Fibroblast of peridontal ligament (primary cell): ENCODE data around the gene NCOA7.
"Not testable (repeated sequence)": the region's sequence is repeated elsewhere in the genome, so short reads cannot be mapped to it uniquely, and the experiment has no call there.

ENCODE experiments used
- DNase-seq: peaks from one replicate; pipeline ENCODE4 v3.0.0-alpha.2; 2010; ENCODE audit errors: extremely low read depth

NCOA7 gene

DNA sequence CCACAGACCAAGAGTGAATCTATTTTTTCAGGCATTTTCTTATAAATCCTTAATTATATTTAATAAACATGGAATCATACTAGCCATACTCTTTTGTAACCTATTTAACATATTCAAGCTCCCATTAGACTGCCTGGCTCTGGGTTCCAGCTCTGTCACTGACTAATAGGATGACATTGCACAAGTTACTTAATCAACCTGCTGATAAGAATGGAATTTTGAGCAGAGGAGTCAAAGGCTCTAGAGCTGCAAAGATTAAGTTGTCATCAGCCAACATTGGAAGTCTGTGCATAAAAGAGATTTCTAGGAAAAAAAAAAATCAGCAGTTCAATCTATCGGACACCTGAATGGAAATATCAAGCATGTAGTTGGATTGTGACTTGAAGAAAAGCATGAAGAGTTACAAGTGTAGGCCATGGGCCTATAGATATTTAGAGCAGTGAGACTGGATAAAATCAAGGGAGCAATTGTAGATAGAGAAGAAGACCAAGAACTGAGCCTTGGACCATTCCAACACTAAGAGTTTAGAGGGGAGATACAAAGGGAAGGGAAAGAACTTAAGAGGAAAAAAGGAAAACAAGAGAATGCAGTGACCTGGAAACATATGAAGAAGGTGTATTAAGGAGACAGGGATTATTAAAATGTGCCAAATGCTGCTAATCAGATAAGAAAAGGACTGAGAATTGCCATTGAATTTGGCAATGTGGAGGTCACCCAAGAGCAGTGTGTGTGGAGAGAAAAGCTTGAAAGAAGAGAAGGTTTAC lies 154.8 kb downstream of the NCOA7 start:
- no peak for DNase-seq

GRCh38 chr6:125947615-125948014 lies 156.9 kb downstream of the NCOA7 start:
- DNase-seq = peak; percentile 66

GRCh38 chr6:125948455-125948854 lies 157.7 kb downstream of the NCOA7 start:
- DNase-seq = no peak

DNA sequence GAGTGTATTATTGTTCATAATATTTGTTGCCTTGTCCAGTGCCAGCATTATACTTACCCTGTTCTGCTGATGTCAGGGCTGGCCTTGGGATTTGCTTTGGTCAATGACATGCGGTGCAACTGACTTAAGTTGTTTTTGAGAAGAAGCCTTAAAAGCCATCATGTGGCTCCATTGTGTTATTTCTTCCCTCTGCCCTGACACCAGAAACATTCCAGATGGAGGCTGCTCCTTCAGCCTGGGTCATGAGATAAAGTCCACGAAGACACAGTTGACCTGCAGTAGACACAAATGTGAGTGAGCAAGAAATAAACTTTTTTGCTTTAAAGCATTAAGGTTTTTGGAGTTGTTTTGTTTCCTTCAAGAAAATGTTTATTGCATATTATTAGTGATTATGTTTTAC lies 158.3 kb downstream of the NCOA7 start:
- no peak for DNase-seq

DNA sequence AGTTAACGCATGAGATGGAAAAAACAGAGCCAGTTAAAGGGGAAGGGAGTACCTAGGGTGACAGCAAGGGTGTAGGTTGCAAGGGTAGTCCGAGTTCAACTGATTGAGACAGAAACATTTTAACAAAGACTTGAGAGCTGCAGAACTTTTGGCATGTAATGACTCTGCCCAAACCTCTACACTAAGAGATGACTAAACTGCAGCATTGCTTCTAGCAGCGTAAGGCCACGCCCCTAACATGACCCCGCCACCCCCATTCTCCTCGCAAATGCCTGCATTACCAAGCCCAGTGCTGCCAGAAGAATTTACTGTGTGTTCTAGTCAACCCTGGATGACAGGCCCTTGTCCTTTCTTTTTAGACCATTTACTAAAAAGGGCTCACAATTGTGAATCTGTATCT lies 159.5 kb downstream of the NCOA7 start:
- peak; percentile 76 for DNase-seq

GRCh38 chr6:125950716-125951115 lies 160.0 kb downstream of the NCOA7 start:
- not testable (repeated sequence) for DNase-seq

- no peak for DNase-seq
Measured at GRCh38 chr6:125951323-125951722, 160.6 kb downstream of the NCOA7 start.

DNA sequence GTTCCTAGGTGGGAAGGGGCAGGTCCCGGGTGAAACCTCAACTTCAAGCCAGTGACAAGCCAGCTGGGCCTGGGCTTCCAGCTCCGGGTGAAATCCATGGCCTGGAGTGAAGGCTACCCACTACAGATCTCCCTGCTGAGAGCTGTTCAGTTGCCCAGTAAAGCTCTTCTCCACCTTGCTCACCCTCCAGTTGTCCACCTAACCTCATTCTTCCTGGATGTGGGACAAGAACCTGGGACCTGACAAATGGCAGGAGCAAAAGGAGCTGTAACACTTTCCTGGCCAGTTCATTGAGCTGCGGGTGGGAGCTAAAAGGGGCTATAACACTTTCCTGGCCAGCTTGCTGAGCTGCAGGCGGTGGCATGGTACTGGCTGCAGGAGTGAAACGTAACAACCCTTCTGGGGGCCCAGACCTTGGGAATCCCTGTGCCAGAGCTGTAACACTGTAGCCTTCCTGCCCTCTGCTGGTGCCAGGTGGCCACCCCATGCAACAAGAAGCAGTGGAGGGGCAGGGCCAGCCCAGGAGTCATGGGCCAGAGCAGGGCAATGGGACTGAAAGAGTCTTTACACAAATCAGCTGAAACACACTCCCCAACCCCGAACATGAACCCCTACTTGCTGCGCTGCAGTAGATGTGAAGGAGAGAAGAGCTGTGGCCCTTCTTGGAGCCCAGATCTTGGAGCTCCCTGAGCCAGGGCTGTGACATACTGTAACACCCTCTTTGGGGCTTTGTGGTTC lies 162.2 kb downstream of the NCOA7 start:
- DNase-seq = peak; percentile 30

DNA sequence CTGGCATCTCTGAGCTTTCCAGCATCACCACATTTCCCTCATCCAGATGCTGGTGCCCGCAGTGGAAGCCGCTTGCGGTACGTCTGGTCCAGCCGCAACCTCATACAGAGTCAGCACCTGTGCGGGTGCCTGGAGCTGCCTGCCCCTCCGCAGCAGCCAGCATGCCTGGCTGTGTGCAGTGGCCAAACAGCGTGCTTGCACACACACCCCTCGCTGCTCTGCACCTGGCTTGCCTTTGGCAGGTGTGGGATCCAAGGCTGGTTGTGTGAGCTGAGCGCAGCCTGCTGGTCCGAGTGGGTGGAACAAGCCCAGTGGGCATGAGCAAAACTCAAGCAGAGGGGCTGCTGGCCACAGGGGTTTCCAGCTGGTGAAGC lies 162.7 kb downstream of the NCOA7 start:
- DNase-seq = no peak

DNA sequence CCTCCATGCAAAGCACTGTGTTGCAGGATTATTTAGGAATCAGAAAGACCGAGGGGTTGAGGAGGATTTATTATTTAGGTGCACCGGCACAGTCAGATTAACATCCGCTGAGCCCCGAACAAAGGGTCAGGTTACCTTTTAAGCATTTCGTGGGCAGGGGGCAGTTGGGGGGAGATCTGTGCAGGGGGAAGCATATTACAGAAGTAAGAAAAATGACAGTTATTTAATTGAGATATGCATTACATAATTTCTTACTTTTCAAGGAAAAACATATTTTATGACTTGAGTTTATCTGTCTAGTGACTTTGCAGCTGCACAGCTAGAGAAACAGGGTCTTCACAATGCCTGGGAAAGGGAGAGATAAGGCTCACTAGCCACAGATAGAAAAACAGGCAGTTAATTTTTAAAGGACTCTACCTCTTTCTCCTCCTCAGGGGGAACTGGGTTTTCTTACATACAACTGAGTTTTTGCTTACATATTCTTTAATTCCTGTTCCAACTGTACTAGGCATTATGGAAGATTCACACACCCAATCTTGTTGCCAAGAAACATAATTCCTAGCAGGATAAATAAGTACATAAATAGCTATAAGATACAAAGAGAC lies 164.1 kb downstream of the NCOA7 start:
- DNase-seq = no peak

DNA sequence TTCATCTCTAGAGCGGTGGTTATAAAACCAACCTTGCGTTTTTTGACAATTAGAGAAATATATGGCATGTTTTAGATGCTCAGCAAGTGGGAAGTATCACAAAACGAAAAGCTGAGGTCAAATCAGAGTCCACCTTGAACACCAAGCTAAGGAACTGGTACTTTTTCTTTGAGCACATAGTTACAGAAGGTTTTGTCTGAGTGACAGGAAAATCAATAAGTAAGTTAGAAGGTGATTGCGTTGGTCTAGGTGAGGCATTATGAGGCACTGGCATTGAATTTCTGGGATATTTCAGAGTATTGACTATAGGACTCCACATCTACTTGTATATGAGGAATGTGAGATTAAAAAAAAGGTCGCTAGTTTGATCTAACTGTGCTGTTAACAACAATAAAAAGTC lies 165.2 kb downstream of the NCOA7 start:
- no peak for DNase-seq

- peak; percentile 97 for DNase-seq
Measured at GRCh38 chr6:125956506-125957390, 166.0 kb downstream of the NCOA7 start, which contains the start of gene HINT3. TSS of gene HINT3 (plus strand) at chr6:125956770. CDS start at chr6:125956978, 208 bp downstream.

DNA sequence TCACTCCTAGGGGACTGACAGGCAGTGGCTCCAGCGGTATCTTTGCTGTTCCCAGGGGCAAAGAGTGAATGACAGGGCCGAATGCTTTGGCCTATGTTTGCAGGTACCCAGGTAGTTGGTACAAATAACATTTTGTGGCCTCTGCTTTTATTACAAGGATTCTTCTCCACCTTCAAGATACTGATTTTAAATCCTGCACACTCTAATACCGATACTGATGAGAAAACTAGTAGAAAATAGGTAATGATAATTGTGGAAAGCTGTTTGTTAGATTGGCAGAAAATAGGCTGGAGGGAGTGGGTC lies 166.6 kb downstream of the NCOA7 start:
- DNase-seq = no peak

- DNase-seq = peak; percentile 86
Measured at GRCh38 chr6:125957845-125958244, 167.1 kb downstream of the NCOA7 start.

DNA sequence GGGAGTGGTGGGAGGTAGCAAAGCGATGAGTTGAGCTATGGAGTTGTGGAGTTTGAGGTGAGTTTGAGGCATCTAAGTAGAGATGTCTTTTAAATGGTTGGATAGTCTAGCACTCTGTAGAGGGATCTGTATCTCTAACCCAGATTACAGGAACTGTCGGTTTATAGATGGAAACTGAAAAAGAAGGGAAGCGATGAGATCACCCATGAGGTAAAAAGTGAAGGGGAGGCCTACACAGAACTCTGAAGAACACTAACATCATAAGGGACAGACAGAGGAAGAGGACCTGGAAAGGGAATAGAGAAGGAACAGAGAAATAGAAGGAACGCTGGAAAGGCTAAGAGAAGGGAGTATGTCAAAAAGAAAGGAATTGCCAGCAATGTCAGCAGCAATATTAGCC lies 168.3 kb downstream of the NCOA7 start:
- no peak for DNase-seq

DNA sequence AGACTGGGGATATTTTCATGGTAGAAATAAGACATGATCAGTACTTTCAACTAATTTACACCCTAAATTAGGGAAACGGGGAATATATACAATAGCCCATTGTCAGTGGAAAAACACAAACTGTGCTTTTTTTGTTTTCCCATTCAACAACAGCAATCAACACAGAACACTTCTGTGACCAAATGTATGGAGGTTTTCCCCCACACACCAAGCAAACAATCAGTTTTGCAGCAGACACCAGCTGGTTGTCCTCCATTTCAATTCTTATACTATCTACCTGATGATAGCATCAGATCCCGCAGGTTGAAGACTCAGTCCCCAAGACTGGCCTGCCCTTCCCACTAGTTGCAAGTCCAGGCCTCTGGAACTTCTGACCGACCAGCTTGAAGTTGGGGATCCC lies 170.4 kb downstream of the NCOA7 start:
- DNase-seq = no peak

- no peak for DNase-seq
Measured at GRCh38 chr6:125962900-125963497, 172.2 kb downstream of the NCOA7 start.

GRCh38 chr6:125963817-125964216 lies 173.1 kb downstream of the NCOA7 start:
- no peak for DNase-seq

- no peak for DNase-seq
Measured at GRCh38 chr6:125966569-125966968, 175.8 kb downstream of the NCOA7 start.

- no peak for DNase-seq
Measured at GRCh38 chr6:125968493-125968892, 177.7 kb downstream of the NCOA7 start.

GRCh38 chr6:125970760-125971159 lies 180.0 kb downstream of the NCOA7 start:
- no peak for DNase-seq

DNA sequence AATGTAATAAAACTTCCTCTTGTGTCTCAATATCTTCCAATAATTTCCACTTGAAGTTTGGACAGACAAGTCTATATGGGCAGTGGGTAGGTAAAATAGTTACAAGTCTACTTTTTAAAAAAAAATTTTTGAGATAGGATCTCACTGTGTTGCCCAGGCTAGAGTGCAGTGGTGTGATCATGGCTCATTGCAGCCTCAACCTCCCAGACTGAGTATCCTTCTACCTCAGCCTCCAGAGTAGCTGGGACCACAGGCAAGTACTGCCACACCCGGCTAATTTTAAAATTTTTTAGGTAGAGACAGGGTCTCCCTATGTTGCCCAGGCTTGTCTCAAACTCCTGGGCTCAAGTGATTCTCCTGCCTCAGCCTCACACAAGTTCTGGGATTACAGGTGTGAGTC lies 181.7 kb downstream of the NCOA7 start:
- not testable (repeated sequence) for DNase-seq
